Sigmoid colon (tissue), 7 donors: ENCODE measurements around the gene SLC6A18. TPM values are rescaled to one million over a fixed set of nuclear protein-coding genes. Genes with fewer than 3 reads are reported as not detected.
"Not testable (repeated sequence)": the region's sequence is repeated elsewhere in the genome, so short reads cannot be mapped to it uniquely, and the experiment has no call there.

Experiments
- DNase-seq: peaks from one replicate; pipeline ENCODE4 v3.0.0-alpha.2; 2019
- H3K27ac ChIP-seq, 4 donors: fragments of 200-600 bp; sonication (generic); one replicate each; pipeline ENCODE4 v1.5.1; 2016 to 2019; ENCODE audit warnings: mild to moderate bottlenecking in 1 of 4
- H3K27me3 ChIP-seq, 3 donors: fragments of 200-600 bp; sonication (generic); one replicate each; pipeline ENCODE4 v1.5.1; 2019; ENCODE audit warnings: mild to moderate bottlenecking in 1 of 3
- H3K36me3 ChIP-seq, 4 donors: fragments of 200-600 bp; sonication (generic); one replicate each; pipeline ENCODE4 v1.5.1; 2016 to 2019
- H3K4me1 ChIP-seq, 4 donors: fragments of 200-600 bp; sonication (generic); one replicate each; pipeline ENCODE4 v1.5.1; 2017 to 2019
- H3K4me3 ChIP-seq, 4 donors: fragments of 200-600 bp; sonication (generic); one replicate each; pipeline ENCODE4 v1.5.1; 2017 to 2019; ENCODE audit warnings: mild to moderate bottlenecking in 2 of 4, moderate library complexity in 1 of 4
- H3K9me3 ChIP-seq, 4 donors: fragments of 200-600 bp in 3 of 4; sonication (generic) in 3 of 4; one replicate each; pipeline versions ENCODE4 v1.5.1 to v1.6.1; 2013 to 2019
- CTCF ChIP-seq, 4 experiments: fragments of 450-650 bp in 3 of 4; fragments of 200-600 bp in 1 of 4; IDR thresholded peaks; one replicate each; pipeline ENCODE4 v1.5.1; 2016 to 2019; ENCODE audit warnings: antibody characterized with exemption in 4 of 4, mild to moderate bottlenecking in 3 of 4, moderate library complexity in 2 of 4
- EP300 ChIP-seq, 4 donors: sonication (generic); formaldehyde crosslinking; IDR thresholded peaks; one replicate each; pipeline ENCODE4 v1.6.1; 2017; ENCODE audit warnings: antibody characterized with exemption in 4 of 4
- POLR2A ChIP-seq, 2 donors: fragments of 450-650 bp; IDR thresholded peaks; one replicate each; pipeline ENCODE4 v1.6.1; 2016; ENCODE audit warnings: antibody characterized with exemption in 2 of 2, mild to moderate bottlenecking in 2 of 2, moderate library complexity in 2 of 2
- POLR2AphosphoS5 ChIP-seq, 4 donors: sonication (generic); formaldehyde crosslinking; IDR thresholded peaks; one replicate each; pipeline ENCODE4 v1.6.1; 2017; ENCODE audit warnings: antibody characterized with exemption in 4 of 4
- WGBS, 2 donors: extraction: QIAGEN DNeasy Blood & Tissue Kit; methylation state at CpG; one replicate each; pipeline ENCODE4 v1.1.7; 2013; 5-methylcytosine and 5-hydroxymethylcytosine counted together
- intact Hi-C: fragments of 100-400 bp; cut with DNase I; formaldehyde crosslinking; loops from one replicate; pipeline ENCODE4 v1.15.1; 2023
- polyA plus RNA-seq, 3 donors: library from polyadenylated mRNA; stranded (reverse); fragments of 200-250 nt; gene quantifications; one replicate each; pipeline ENCODE4 v1.2.3, GENCODE V29; 2013
- total RNA-seq, 4 donors: library from RNA; depleted of rRNA; stranded (reverse); fragments of >200 nt; gene quantifications; one replicate each; pipeline ENCODE4 v1.1.0, GENCODE V29; 2016
- donor health status: healthy with polysubstance abuse.
- donor health status: Bipolar disorder and iron deficiency.
- donor health status: healthy.

SLC6A18 gene
- total and polyA plus RNA-seq, 7 donors, result 0.07 TPM; not detected in 6

- Histone ChIP-seq H3K27me3 (peaks cover 0 to 80% (median 40%) of the 10 kb centered on the region in 3 donors), H3K36me3 (no peaks in the 10 kb centered on the region), H3K27ac (no peak overlapping the region), H3K4me1 (peaks cover 0 to 11% (median 7%) of the 10 kb centered on the region in 4 donors), H3K4me3 (no peak overlapping the region), H3K9me3 (no peaks in the 10 kb centered on the region)
- no peak for DNase-seq
- TF ChIP-seq POLR2AphosphoS5 (IDR thresholded peaks at IDR 0.05), result no peak
- no peak for TF ChIP-seq POLR2A (IDR thresholded peaks at IDR 0.05)
- TF ChIP-seq CTCF (IDR thresholded peaks at IDR 0.05), result no peak
- no peak for TF ChIP-seq EP300 (IDR thresholded peaks at IDR 0.05)
- 17 to 45% methylated on average over 15 of the region's 15 CpGs for WGBS, 2 donors
- intact Hi-C loops, result no loop called here
Measured at GRCh38 chr5:1228120-1228519, 2.9 kb downstream of the SLC6A18 start.

- WGBS, 2 donors, result 72 to 88% methylated on average over 11 of the region's 11 CpGs
- Histone ChIP-seq H3K27me3 (peaks cover 0 to 75% (median 40%) of the 10 kb centered on the region in 3 donors), H3K4me1 (peaks cover 0 to 11% (median 7%) of the 10 kb centered on the region in 4 donors)
- H3K9me3 ChIP-seq, H3K27ac ChIP-seq, H3K4me3 ChIP-seq, DNase-seq, intact Hi-C loops, H3K36me3 ChIP-seq: not testable (repeated sequence)
Measured at GRCh38 chr5:1229023-1229422, 3.8 kb downstream of the SLC6A18 start.

GRCh38 chr5:1229822-1230221 lies 4.6 kb downstream of the SLC6A18 start:
- DNase-seq, result no peak
- Histone ChIP-seq H3K4me1 (peaks cover 0 to 11% (median 7%) of the 10 kb centered on the region in 4 donors), H3K36me3 (no peaks in the 10 kb centered on the region), H3K27ac (no peak overlapping the region), H3K4me3 (no peak overlapping the region), H3K27me3 (peaks cover 0 to 71% (median 35%) of the 10 kb centered on the region in 3 donors), H3K9me3 (peaks cover 0 to under 1% (median 0%) of the 10 kb centered on the region in 4 donors)
- intact Hi-C loops, result no loop called here
- no peak for TF ChIP-seq CTCF (IDR thresholded peaks at IDR 0.05)
- no peak for TF ChIP-seq EP300 (IDR thresholded peaks at IDR 0.05)
- TF ChIP-seq POLR2AphosphoS5 (IDR thresholded peaks at IDR 0.05), result no peak
- no peak for TF ChIP-seq POLR2A (IDR thresholded peaks at IDR 0.05)
- 45 to 70% methylated on average over 7 of the region's 7 CpGs for WGBS, 2 donors

- Histone ChIP-seq H3K36me3 (no peaks in the 10 kb centered on the region), H3K27me3 (peaks cover 0 to 66% (median 34%) of the 10 kb centered on the region in 3 donors), H3K27ac (no peak overlapping the region), H3K9me3 (peaks cover 0 to 7% (median 6%) of the 10 kb centered on the region in 4 donors), H3K4me1 (peaks cover 0 to 11% (median 7%) of the 10 kb centered on the region in 4 donors), H3K4me3 (no peak overlapping the region)
- intact Hi-C loops, result no loop called here
- 90 to 93% methylated on average over 17 of the region's 17 CpGs for WGBS, 2 donors
- DNase-seq, result no peak
- no peak for TF ChIP-seq POLR2A (IDR thresholded peaks at IDR 0.05)
- no peak for TF ChIP-seq EP300 (IDR thresholded peaks at IDR 0.05)
- no peak for TF ChIP-seq POLR2AphosphoS5 (IDR thresholded peaks at IDR 0.05)
- no peak for TF ChIP-seq CTCF (IDR thresholded peaks at IDR 0.05)
Measured at GRCh38 chr5:1230551-1230950, 5.4 kb downstream of the SLC6A18 start.

- H3K4me3 ChIP-seq, result no peak overlapping the region
- 66 to 86% methylated on average over 13 of the region's 13 CpGs for WGBS, 2 donors
- H3K27me3 ChIP-seq, result peaks cover 0 to 61% (median 34%) of the 10 kb centered on the region in 3 donors
- no peaks in the 10 kb centered on the region for H3K36me3 ChIP-seq
- no peak for DNase-seq
- peaks cover 0 to 11% (median 7%) of the 10 kb centered on the region in 4 donors for H3K4me1 ChIP-seq
- intact Hi-C loops, result no loop called here
- no peak for TF ChIP-seq POLR2A (IDR thresholded peaks at IDR 0.05)
- TF ChIP-seq CTCF (IDR thresholded peaks at IDR 0.05), result no peak
- no peak for TF ChIP-seq POLR2AphosphoS5 (IDR thresholded peaks at IDR 0.05)
- no peak for TF ChIP-seq EP300 (IDR thresholded peaks at IDR 0.05)
- H3K27ac ChIP-seq, result no peak overlapping the region
- peaks cover 0 to 8% (median 7%) of the 10 kb centered on the region in 4 donors for H3K9me3 ChIP-seq
Measured at GRCh38 chr5:1231354-1231905, 6.2 kb downstream of the SLC6A18 start.
